ACC112 (cell line): ENCODE measurements around the gene ATF6B.
"Not testable (repeated sequence)": the region's sequence is repeated elsewhere in the genome, so short reads cannot be mapped to it uniquely, and the experiment has no call there.

Experiments used
- H2AFZ ChIP-seq: fragments of 200-600 bp; sonication (generic); one replicate; pipeline ENCODE4 v1.6.0; 2017; ENCODE audit warnings: antibody characterized with exemption, low read length; ENCODE audit not compliant: unreplicated experiment
- H3K27ac ChIP-seq: fragments of 200-600 bp; sonication (generic); 2 replicates; pipeline ENCODE4 v1.5.1; 2014; ENCODE audit warnings: low read depth, mild to moderate bottlenecking, antibody characterized with exemption, low read length, moderate library complexity
- H3K27me3 ChIP-seq: fragments of 200-600 bp; sonication (generic); 2 replicates; pipeline ENCODE4 v1.6.1; 2014; ENCODE audit warnings: mild to moderate bottlenecking, antibody characterized with exemption, low read length, moderate library complexity, mixed read lengths; ENCODE audit not compliant: insufficient read depth
- H3K36me3 ChIP-seq: fragments of 200-600 bp; sonication (generic); 2 replicates; pipeline ENCODE4 v1.6.1; 2016; ENCODE audit warnings: mild to moderate bottlenecking, antibody characterized with exemption, low read length, moderate library complexity, mixed read lengths; ENCODE audit not compliant: insufficient read depth
- H3K4me1 ChIP-seq: fragments of 200-600 bp; sonication (generic); one replicate; pipeline ENCODE4 v1.6.1; 2016; ENCODE audit warnings: low read length, mixed read lengths; ENCODE audit not compliant: insufficient read depth, unreplicated experiment, control insufficient read depth
- H3K4me3 ChIP-seq: fragments of 200-600 bp; sonication (generic); 2 replicates; pipeline ENCODE4 v1.5.1; 2014; ENCODE audit warnings: mild to moderate bottlenecking, low read depth, low read length
- H3K79me2 ChIP-seq: fragments of 200-600 bp; sonication (generic); one replicate; pipeline ENCODE4 v1.6.0; 2016; ENCODE audit warnings: low read length; ENCODE audit not compliant: control insufficient read depth, unreplicated experiment, insufficient read depth

Gene ATF6B

DNA sequence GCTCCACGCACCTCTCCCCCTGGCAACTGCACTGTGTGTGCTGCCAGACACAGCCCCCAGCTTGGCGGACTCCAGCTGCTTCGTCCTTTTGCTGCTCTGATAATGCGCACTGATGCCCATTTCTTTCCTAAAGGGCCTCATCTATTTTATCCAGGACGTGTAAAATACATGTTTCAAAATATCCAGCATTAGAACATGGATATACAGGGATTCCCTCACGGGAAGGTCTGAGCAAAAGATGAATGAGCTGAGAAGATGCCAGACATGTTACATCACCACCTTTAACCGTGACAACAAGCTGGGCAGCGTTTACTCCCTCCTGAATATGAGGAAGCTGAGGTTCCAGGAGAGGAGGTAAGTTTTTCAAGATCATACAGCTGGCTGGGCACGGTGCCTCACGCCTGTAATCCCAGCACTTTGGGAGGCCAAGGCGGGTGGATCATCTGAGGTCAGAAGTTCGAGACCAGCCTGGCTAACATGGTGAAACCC lies 51.7 kb downstream of the ATF6B start:
- H3K36me3 ChIP-seq, result no peaks in the 10 kb centered on the region
- H3K4me1 ChIP-seq, result peaks cover 40% of the 10 kb centered on the region
- H3K79me2 ChIP-seq, result no peaks in the 10 kb centered on the region
- H2AFZ ChIP-seq, result no peak overlapping the region
- no peaks in the 10 kb centered on the region for H3K27me3 ChIP-seq
- peak overlapping the region; percentile 10; the same call in 1 of the 2 replicates for H3K27ac ChIP-seq
- H3K4me3 ChIP-seq, result no peak overlapping the region

- Histone ChIP-seq H3K36me3 (no peaks in the 10 kb centered on the region), H3K4me3 (no peak overlapping the region), H3K27me3 (no peaks in the 10 kb centered on the region), H3K27ac (no peak overlapping the region), H2AFZ (no peak overlapping the region), H3K4me1 (peaks cover 35% of the 10 kb centered on the region), H3K79me2 (no peaks in the 10 kb centered on the region)
Observed at GRCh38 chr6:32075781-32076180, 52.3 kb downstream of the ATF6B start.

GRCh38 chr6:32074996-32075532 lies 53.0 kb downstream of the ATF6B start:
- Histone ChIP-seq H2AFZ (no peak overlapping the region), H3K4me3 (no peak overlapping the region), H3K27ac (no peak overlapping the region), H3K27me3 (no peaks in the 10 kb centered on the region), H3K36me3 (no peaks in the 10 kb centered on the region), H3K79me2 (no peaks in the 10 kb centered on the region), H3K4me1 (peaks cover 28% of the 10 kb centered on the region)

DNA sequence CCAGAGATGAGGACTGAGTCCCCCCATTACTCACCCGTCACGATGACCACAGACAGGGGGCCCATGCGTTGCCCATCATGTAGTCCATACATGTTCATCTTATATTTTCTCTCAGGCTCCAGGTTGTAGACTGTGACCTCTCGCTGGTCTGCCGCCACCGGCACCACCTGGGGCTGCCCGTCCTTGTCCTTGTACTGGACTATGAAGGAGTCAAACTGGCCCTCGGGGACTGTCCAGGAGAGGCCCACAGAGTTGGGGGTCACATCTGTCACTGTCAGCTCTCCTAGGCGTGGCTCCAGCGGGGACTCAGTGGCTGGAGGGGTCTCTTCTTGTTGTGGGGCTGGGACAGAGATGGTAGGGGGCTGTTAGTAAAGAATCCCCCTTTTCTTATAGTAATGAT lies 54.4 kb downstream of the ATF6B start:
- no peaks in the 10 kb centered on the region for H3K36me3 ChIP-seq
- no peak overlapping the region for H3K4me3 ChIP-seq
- H3K79me2 ChIP-seq, result no peaks in the 10 kb centered on the region
- H3K4me1 ChIP-seq, result peaks cover 20% of the 10 kb centered on the region
- no peak overlapping the region for H3K27ac ChIP-seq
- no peaks in the 10 kb centered on the region for H3K27me3 ChIP-seq
- H2AFZ ChIP-seq, result no peak overlapping the region

DNA sequence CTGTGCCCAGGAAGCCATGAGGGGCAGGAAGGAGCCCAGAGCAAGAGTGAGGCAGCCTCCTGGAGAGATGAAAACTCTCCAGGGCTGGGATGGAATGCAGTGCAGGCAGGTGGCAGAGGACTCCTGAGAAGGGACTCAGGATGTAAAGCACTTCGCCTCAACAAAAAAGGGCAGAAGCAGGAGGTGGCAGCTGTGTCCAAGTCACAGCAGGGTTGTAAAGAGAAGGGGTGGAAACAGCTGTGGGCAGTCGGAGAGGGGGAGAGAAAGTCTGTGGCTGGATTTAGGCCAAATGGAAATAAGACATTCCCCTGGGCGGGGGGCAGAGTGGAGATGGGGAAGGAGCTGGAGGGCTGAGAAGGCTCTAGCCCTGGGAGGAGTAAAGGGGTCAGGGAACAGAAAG lies 54.9 kb downstream of the ATF6B start:
- Histone ChIP-seq H3K4me3 (no peak overlapping the region), H3K4me1 (peaks cover 20% of the 10 kb centered on the region), H3K27ac (no peak overlapping the region), H3K27me3 (no peaks in the 10 kb centered on the region), H2AFZ (no peak overlapping the region), H3K36me3 (no peaks in the 10 kb centered on the region), H3K79me2 (no peaks in the 10 kb centered on the region)

DNA sequence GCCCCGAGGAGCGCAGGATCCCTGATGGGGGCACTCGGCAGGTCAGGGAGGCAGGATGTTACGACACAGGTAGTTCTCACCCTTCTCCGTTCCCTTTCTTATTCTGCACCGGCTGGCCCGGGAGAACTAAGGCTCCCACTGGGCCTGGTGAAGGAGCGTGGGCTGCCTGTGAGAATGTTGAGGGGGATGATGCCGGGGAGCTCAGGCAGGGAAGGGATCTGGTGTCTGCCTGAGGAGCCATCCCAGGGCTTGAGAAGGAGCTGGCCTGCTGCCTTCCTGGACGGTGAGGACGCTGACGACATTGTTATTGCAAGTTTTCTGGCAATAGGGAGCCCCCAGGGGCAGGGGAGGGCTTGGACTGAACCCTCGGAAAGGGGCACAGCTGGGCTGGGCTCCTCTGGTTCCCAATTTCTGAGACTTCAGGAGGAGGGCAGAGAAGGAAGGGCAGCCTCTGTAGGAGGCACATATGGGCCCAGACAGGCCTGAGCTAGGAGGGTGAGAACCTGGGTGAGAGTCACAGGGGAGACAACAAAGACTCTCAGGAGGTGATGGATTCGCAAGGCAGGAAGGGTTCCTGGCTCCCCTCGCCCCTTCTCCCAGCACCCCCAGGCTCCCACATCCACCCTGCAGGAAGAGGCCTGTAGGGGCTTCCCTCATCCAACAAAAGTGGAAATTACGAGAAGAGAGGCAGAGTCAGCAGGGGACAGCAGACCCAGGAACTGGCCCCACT lies 57.1 kb downstream of the ATF6B start:
- Histone ChIP-seq H2AFZ (no peak overlapping the region), H3K4me1 (peaks cover 6% of the 10 kb centered on the region), H3K36me3 (no peaks in the 10 kb centered on the region), H3K79me2 (no peaks in the 10 kb centered on the region), H3K27ac (no peak overlapping the region), H3K27me3 (no peaks in the 10 kb centered on the region), H3K4me3 (no peak overlapping the region)

DNA sequence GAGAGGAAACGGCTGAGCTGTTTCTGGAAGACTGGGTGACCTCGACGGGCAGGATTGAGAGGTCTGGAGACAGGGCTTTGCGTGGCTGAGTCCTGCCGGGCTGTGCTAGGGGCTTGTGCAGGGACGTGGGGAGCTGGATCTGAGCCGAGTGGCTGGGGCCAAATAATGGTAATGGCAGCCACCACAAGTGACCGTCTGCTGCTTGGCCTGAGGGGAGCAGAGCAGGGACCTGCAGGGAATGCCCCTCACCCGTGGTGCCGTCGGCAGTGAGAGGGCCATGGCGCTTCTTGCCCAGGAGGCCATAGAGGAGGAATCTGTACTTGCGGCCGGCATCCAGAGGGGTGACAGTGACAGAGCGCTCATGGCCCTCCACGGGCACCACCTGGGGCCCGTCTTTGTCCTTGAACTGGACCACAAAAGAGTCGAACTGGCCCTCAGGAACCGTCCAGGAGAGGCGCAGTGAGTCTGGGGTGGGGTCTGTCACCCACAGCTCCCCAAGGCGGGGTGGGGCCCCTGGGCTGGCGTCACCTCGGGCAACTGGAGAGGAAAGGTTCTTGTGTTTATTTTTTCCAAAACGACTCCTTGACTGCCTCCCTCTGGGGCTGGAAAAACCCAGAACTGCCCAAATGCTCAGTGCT lies 58.0 kb downstream of the ATF6B start:
- H3K4me3 ChIP-seq, result no peak overlapping the region
- no peak overlapping the region for H3K27ac ChIP-seq
- no peaks in the 10 kb centered on the region for H3K27me3 ChIP-seq
- H3K4me1 ChIP-seq, result no peaks in the 10 kb centered on the region
- no peaks in the 10 kb centered on the region for H3K36me3 ChIP-seq
- H3K79me2 ChIP-seq, result no peaks in the 10 kb centered on the region
- H2AFZ ChIP-seq, result no peak overlapping the region

GRCh38 chr6:32069460-32069859 lies 58.6 kb downstream of the ATF6B start:
- Histone ChIP-seq H3K4me3 (no peak overlapping the region), H3K27ac (no peak overlapping the region), H2AFZ (no peak overlapping the region), H3K79me2 (no peaks in the 10 kb centered on the region), H3K27me3 (no peaks in the 10 kb centered on the region), H3K36me3 (no peaks in the 10 kb centered on the region), H3K4me1 (no peaks in the 10 kb centered on the region)

DNA sequence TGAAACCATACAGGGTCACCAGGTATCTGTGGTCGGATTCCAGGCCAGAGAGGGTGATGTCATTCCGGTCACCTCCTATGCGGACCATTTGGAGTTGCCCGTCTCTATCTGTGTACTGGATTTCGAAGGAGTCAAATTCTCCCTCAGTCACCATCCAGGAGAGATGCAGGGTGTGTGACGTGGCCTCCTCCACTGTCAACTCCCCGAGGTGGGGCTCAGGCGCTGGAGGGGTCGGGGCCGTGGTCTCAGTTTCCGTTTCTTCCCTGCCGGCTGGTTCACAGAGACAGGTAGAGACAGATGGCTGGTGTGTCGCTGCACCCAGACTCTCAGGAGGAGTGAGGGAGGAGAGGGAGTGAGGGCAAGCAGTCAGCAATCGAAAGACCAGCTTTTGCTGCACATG lies 59.2 kb downstream of the ATF6B start:
- Histone ChIP-seq H3K36me3 (no peaks in the 10 kb centered on the region), H3K79me2 (no peaks in the 10 kb centered on the region), H3K4me3 (no peak overlapping the region), H3K4me1 (no peaks in the 10 kb centered on the region), H2AFZ (no peak overlapping the region), H3K27ac (no peak overlapping the region), H3K27me3 (no peaks in the 10 kb centered on the region)

GRCh38 chr6:32068315-32068714 lies 59.7 kb downstream of the ATF6B start:
- not testable (repeated sequence) for H3K27me3 ChIP-seq, H3K36me3 ChIP-seq, H3K27ac ChIP-seq, H3K4me1 ChIP-seq, H3K4me3 ChIP-seq, H2AFZ ChIP-seq, H3K79me2 ChIP-seq

DNA sequence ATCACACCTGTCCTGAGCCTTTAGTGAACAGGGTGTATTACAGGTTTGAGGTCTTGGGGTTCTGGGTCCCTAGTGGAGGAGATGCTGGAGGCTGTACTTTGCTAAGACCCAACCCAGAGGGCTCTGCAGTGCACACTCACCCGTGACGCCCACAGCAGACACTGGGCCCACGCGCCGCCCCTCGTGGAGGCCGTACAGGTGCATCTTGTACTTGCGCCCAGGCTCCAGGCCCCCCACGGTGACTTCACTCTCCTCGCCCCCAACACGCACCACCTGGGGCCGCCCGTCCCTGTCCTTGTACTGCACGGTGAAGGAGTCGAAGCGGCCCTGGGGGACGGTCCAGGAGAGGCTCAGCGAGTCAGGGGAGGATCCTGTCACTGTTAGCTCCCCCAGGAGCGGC lies 60.5 kb downstream of the ATF6B start:
- H2AFZ ChIP-seq, H3K79me2 ChIP-seq, H3K36me3 ChIP-seq, H3K4me1 ChIP-seq, H3K4me3 ChIP-seq, H3K27me3 ChIP-seq, H3K27ac ChIP-seq: not testable (repeated sequence)
